Activated naive CD8-positive, alpha-beta T cell treated with anti-CD3 and anti-CD28 coated beads, Interleukin-2, amount 10 ng/mL, durations not matched to agents 7 days and 5 days (primary cell): ENCODE results near the gene KRT36. TPM values are rescaled to one million over a fixed set of nuclear protein-coding genes. Genes with fewer than 3 reads are reported as not detected.

ENCODE experiments used
- ATAC-seq: fragments of 150-1000 bp; cut with Tn5 transposase; one replicate; pipeline ENCODE4 v1.10.0; 2021; ENCODE audit warnings: low read depth, moderate library complexity
- POLR2A ChIA-PET: fragments of 350-600 bp; sonication (Branson Sonifier 250); formaldehyde crosslinking; loops from one replicate; lab custom pipeline; 2021; ENCODE audit warnings: antibody characterized with exemption; lab: Charles Lee
- DNase-seq: peaks from one replicate; pipeline ENCODE4 v3.0.0; 2021
- H3K27ac Mint-ChIP-seq: one replicate; pipeline ENCODE4 v1.8.0; 2022; ENCODE audit warnings: mild to moderate bottlenecking, mixed read lengths
- H3K27me3 Mint-ChIP-seq: one replicate; pipeline ENCODE4 v1.8.0; 2022; ENCODE audit warnings: mild to moderate bottlenecking, moderate library complexity, mixed read lengths
- H3K36me3 Mint-ChIP-seq: one replicate; pipeline ENCODE4 v1.8.0; 2021; ENCODE audit warnings: mild to moderate bottlenecking, mixed read lengths
- H3K4me1 Mint-ChIP-seq: one replicate; pipeline ENCODE4 v1.8.0; 2021; ENCODE audit warnings: mixed read lengths
- H3K4me3 Mint-ChIP-seq: one replicate; pipeline ENCODE4 v1.8.0; 2022; ENCODE audit warnings: mild to moderate bottlenecking, moderate library complexity, mixed read lengths
- H3K9me3 Mint-ChIP-seq: one replicate; pipeline ENCODE4 v1.8.0; 2021; ENCODE audit warnings: mixed read lengths
- microRNA-seq: library from miRNA; unstranded; fragments of <30 nt; microRNA quantifications from one replicate; pipeline ENCODE4 v1.2.0, GENCODE V29; 2022
- total RNA-seq, 2 experiments: library from RNA; stranded (reverse); gene quantifications; one replicate each; pipeline ENCODE4 v1.2.3, GENCODE V29; 2021

Gene KRT36
- total RNA-seq, 2 experiments from 2014 or later, result not detected

DNA sequence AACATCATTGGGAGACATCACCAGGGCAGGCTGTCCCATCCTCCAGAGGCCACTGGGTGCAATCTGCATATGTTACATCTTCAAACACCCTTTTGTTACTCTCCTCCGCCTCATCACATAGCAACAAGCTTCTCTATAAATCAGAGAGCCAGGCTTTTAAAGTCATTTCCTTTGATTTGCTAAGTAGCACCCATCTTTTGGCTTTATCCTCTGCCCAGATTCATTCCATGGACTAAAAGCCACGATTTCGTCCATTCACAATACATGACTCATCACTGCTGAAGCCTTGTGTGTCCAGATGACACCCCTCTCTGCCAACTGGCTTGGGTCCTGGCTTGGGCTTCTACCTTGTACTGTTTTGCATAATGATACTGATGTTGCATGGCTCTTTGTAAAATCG lies 47.0 kb downstream of the KRT36 start:
- DNase-seq (no peak), ATAC-seq (no peak)
- Mint-ChIP-seq H3K27ac (no peak overlapping the region), H3K9me3 (no peaks in the 10 kb centered on the region), H3K36me3 (no peaks in the 10 kb centered on the region), H3K4me1 (no peaks in the 10 kb centered on the region), H3K4me3 (no peak overlapping the region), H3K27me3 (peaks cover 13% of the 10 kb centered on the region)
- POLR2A ChIA-PET, result interaction anchor here (0.5 kb wide), 1 partner anchor 101 kb away, joined by 3 read pairs; no protein-coding TSS in a partner anchor

DNA sequence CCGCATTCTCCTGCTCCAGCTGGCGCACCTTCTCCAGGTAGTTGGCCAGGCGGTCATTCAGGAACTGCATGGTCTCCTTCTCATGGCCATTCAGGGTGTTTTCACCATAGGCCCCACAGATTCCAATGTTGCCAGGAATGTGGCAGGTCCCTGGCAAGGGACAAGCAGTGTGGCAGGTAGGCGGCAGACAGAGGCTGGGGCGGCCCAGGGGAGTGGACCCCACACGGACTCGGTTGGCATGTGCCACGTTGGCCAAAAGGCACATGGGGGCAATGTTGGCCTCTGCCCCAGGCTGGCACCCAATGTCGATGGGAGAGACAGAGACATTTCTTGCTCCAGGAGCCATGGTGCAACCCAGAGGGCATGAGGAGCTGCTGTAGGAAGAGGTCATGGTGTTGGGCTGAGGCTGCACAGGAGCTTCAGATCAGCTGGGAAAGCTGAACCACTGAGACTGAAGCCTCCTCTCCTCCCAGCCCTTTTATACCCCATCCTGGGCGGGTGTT lies 49.1 kb downstream of the KRT36 start, which contains the start of gene KRT38:
TSS of gene KRT38 (minus strand) at position 453 of the 503 bp plus-strand sequence. CDS start at position 391, 62 bp downstream.
- ATAC-seq, result no peak
- POLR2A ChIA-PET, result no interaction called here
- H3K9me3 Mint-ChIP-seq, result no peaks in the 10 kb centered on the region

DNA sequence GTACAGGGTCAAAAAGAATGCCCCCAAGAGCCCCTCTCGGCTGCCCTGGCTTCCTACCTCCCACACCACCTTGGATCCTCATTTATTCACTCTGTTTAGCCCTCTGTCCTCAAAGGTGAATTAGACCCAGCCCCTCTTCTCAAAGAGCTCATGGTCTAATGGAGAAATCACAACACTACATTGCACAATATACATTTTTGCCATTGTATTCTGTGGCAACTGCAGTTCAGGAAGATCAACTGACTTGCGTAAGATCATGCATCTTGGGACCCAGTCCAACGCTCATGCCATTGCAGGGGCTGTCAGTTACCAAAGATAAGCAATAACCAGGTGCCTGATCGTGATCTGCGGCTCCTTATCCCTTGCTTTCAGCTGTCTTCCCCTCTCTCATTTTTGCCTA lies 50.3 kb downstream of the KRT36 start:
- Mint-ChIP-seq H3K27me3 (peaks cover 13% of the 10 kb centered on the region), H3K9me3 (no peaks in the 10 kb centered on the region), H3K27ac (no peak overlapping the region), H3K4me1 (no peaks in the 10 kb centered on the region), H3K36me3 (no peaks in the 10 kb centered on the region), H3K4me3 (no peak overlapping the region)
- POLR2A ChIA-PET, result no interaction called here
- DNase-seq (no peak), ATAC-seq (no peak)

More for the DNA sequence above, 49.1 kb downstream of the KRT36 start, which contains the start of gene KRT38:
- peaks cover 13% of the 10 kb centered on the region for H3K27me3 Mint-ChIP-seq
- H3K27ac Mint-ChIP-seq, result no peak within 1 kb of the TSS
- H3K4me3 Mint-ChIP-seq, result no peak within 1 kb of the TSS
- H3K36me3 Mint-ChIP-seq, result no peaks in the 10 kb centered on the region
- H3K4me1 Mint-ChIP-seq, result no peaks in the 10 kb centered on the region
- DNase-seq, result no peak

DNA sequence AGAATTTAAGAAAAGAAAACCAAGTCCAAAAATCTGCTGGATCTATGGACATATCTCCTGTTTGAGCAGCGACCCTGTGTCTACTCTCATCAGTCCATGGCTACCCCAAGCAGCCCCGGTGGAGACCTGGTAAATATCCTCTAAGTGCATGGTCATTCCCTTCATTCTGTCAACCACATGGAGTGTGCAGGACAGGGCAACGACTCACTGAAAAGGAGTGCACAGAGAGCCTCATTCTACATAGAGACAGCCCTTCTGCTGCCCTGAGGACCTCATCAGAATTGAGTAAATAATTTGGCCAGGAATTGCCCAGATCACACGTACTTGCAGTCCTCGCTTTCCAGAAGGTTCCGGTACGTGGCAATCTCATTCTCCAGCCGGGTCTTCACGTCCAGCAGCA lies 51.9 kb downstream of the KRT36 start:
- H3K36me3 Mint-ChIP-seq, result no peaks in the 10 kb centered on the region
- no peak overlapping the region for H3K27ac Mint-ChIP-seq
- peaks cover 7% of the 10 kb centered on the region for H3K27me3 Mint-ChIP-seq
- POLR2A ChIA-PET, result no interaction called here
- no peaks in the 10 kb centered on the region for H3K4me1 Mint-ChIP-seq
- no peaks in the 10 kb centered on the region for H3K9me3 Mint-ChIP-seq
- ATAC-seq, result no peak
- no peak for DNase-seq
- H3K4me3 Mint-ChIP-seq, result no peak overlapping the region

DNA sequence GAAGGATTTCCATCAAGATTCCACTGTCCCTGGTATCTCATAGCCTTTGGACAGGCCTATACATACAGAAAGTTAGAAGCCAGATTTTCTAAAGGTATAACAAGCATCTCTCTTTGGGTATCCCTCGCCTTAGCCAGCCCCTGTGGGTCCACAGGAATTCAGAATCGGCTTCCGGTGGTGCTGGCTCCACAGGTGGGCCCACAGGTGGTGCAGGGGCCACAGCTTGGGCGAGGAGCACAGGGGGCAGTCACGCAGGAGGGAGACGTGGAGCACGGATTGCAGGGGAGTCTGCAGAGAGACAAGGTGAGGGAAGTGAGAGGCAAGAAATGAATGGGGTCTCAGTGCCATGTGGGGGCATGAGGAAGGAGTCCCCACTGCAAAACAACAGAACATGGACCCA lies 52.5 kb downstream of the KRT36 start:
- Mint-ChIP-seq H3K4me3 (no peak overlapping the region), H3K4me1 (no peaks in the 10 kb centered on the region), H3K27ac (no peak overlapping the region), H3K36me3 (no peaks in the 10 kb centered on the region), H3K9me3 (no peaks in the 10 kb centered on the region), H3K27me3 (peaks cover 4% of the 10 kb centered on the region)
- POLR2A ChIA-PET, result no interaction called here
- DNase-seq (no peak), ATAC-seq (no peak)

Small RNA genes within 50 kb of the gene (microRNA-seq; reads per million reads assigned to microRNA genes)
- not detected for gene MIR6510

Other genes with a start within 250 kb of the KRT36 start
- gene KRTAP9-4, start 240.2 kb downstream of the KRT36 start, total RNA-seq, result not detected
- not detected for gene KRTAP9-9, start 234.5 kb downstream of the KRT36 start, total RNA-seq
- gene KRTAP9-6, start 224.5 kb downstream of the KRT36 start, total RNA-seq, result not detected
- not detected for gene KRTAP9-7, start 214.2 kb downstream of the KRT36 start, total RNA-seq
- not detected for gene KRTAP29-1, start 187.1 kb downstream of the KRT36 start, total RNA-seq
- not detected for gene KRTAP16-1, start 180.6 kb downstream of the KRT36 start, total RNA-seq
- not detected for gene KRTAP17-1, start 174.2 kb downstream of the KRT36 start, total RNA-seq
- gene KRT33A, start 139.1 kb downstream of the KRT36 start, total RNA-seq, result not detected
- not detected for gene KRT33B, start 120.1 kb downstream of the KRT36 start, total RNA-seq
- not detected for gene KRT34, start 107.6 kb downstream of the KRT36 start, total RNA-seq
- gene KRT31, start 92.3 kb downstream of the KRT36 start, total RNA-seq, result not detected
- gene KRT37, start 65.3 kb downstream of the KRT36 start, total RNA-seq, result not detected
- not detected for gene KRT38, start 48.9 kb downstream of the KRT36 start, total RNA-seq
- not detected for gene KRT32, start 22.5 kb downstream of the KRT36 start, total RNA-seq
- not detected for gene KRT35, start 8.8 kb downstream of the KRT36 start, total RNA-seq
- not detected for gene KRT13, start 15.7 kb upstream of the KRT36 start, total RNA-seq
- not detected for gene KRT15, start 29.0 kb upstream of the KRT36 start, total RNA-seq
- gene KRT19, start 38.4 kb upstream of the KRT36 start, total RNA-seq, result not detected
- gene KRT9, start 82.1 kb upstream of the KRT36 start, total RNA-seq, result not detected
- gene KRT14, start 97.0 kb upstream of the KRT36 start, total RNA-seq, result not detected
- not detected for gene KRT16, start 122.9 kb upstream of the KRT36 start, total RNA-seq
- gene KRT17, start 134.7 kb upstream of the KRT36 start, total RNA-seq, result not detected
- 100 to 1,000 TPM; 682 to 723 TPM for gene EIF1, start 199.0 kb upstream of the KRT36 start, total RNA-seq
- not detected for gene GAST, start 222.4 kb upstream of the KRT36 start, total RNA-seq
- under 1 TPM in 1 of 2 experiments, not detected in 1; 0.14 TPM for gene HAP1, start 244.7 kb upstream of the KRT36 start, total RNA-seq